NCI-H1694 (cell line): Measurements from ENCODE around the gene KCNT1.

Experiments
- DNase-seq: peaks from one replicate; lab custom pipeline; 2025; lab: John Stamatoyannopoulos, UW

KCNT1 gene

GRCh38 chr9:135727257-135727875 lies 25.4 kb downstream of the KCNT1 start:
- DNase-seq = no peak

- DNase-seq = no peak
These were observed 26.6 kb downstream of the KCNT1 start for GRCh38 chr9:135728436-135729110.

GRCh38 chr9:135729480-135729879 lies 27.5 kb downstream of the KCNT1 start:
- DNase-seq = no peak

- DNase-seq = no peak
These were observed 29.5 kb downstream of the KCNT1 start for GRCh38 chr9:135731454-135731853.

GRCh38 chr9:135732569-135733257 lies 30.7 kb downstream of the KCNT1 start:
- no peak for DNase-seq

- DNase-seq = no peak
These were observed 32.7 kb downstream of the KCNT1 start for GRCh38 chr9:135734616-135735144.

GRCh38 chr9:135736272-135736978 lies 34.4 kb downstream of the KCNT1 start:
- no peak for DNase-seq

GRCh38 chr9:135736979-135737839 lies 35.2 kb downstream of the KCNT1 start:
- DNase-seq = no peak

- no peak for DNase-seq
These were observed 36.0 kb downstream of the KCNT1 start for GRCh38 chr9:135737840-135738521.

GRCh38 chr9:135739271-135740220 lies 37.6 kb downstream of the KCNT1 start:
- DNase-seq = no peak

- no peak for DNase-seq
These were observed 39.6 kb downstream of the KCNT1 start for GRCh38 chr9:135741276-135742219.

- DNase-seq = no peak
These were observed 41.0 kb downstream of the KCNT1 start for GRCh38 chr9:135743021-135743420.

- no peak for DNase-seq
These were observed 41.8 kb downstream of the KCNT1 start for GRCh38 chr9:135743546-135744332.

GRCh38 chr9:135744333-135745070 lies 42.5 kb downstream of the KCNT1 start:
- no peak for DNase-seq

GRCh38 chr9:135745189-135745588 lies 43.2 kb downstream of the KCNT1 start:
- no peak for DNase-seq

- DNase-seq = no peak
These were observed 43.8 kb downstream of the KCNT1 start for GRCh38 chr9:135745686-135746324.
